Myocyte (in vitro differentiated cells): ENCODE results near the gene MED12L. TPM values are rescaled to one million over a fixed set of nuclear protein-coding genes. Genes with fewer than 3 reads are reported as not detected.

Experiments
- DNase-seq: peaks from one replicate; pipeline ENCODE4 v3.0.0-alpha.2; 2012; ENCODE audit warnings: low read depth
- total RNA-seq: library from RNA; depleted of rRNA; stranded (reverse); fragments of >200 nt; gene quantifications from 2 replicates; pipeline ENCODE4 v1.2.3, GENCODE V29; 2014

Gene MED12L
- total RNA-seq, 1 donor from 2014 or later, result not detected

DNA sequence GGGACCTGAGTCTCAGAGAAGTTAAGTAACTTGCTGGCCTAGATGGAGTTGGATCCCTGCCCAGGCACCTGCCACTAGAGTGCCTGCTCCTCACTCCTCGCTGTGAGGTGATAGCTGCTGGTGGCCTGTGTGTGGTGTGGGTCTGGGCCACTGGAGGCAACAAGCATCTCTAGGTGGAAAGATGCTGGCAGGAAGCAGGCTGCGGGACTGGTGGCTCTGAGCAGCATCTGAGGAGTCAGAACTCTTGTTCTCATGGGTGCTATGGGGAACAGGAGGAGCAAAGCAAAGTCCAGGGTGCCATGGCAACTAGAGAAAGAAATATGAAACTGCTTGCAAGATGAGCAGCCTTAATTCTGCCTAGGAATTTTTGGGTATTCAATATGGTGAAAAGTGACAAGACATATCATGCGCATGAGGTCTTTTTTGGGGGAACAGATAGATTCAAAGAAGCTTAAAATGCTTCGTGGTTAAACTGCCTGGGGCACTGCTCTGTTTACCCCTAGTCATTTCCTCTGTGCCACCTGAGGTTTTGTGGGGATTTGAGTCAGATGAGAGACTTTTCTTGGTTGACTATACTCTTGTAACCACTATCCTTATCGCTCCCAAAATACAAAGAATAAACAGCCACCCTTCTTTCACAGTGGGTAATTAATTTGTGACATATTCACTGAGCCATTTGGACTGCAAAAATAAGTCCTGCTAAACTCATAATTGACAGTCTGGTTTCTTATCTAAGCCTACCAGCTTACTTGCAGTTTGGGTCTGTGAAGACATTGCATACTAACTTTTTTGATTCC is 50.3 kb downstream of the MED12L start:
- no peak for DNase-seq

DNA sequence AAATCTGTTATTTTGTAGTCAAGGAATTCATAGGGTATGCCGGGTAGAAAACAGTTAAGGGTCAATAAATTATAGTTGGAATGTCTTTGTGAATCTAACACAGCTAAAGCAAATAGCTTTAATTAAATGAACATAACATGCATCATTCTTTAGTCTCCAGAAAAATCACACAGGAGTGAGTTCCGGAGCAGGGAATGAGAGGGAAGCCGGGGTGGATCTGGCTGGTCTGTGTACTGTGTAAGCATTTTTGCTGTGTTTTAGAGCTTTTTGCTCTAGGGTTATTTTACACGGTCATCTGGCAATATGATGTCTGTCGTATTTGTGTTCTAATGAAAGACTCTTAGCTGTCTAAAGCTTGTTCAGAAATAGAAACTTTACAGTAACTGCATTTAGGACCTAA is 57.5 kb downstream of the MED12L start:
- DNase-seq, result no peak

DNA sequence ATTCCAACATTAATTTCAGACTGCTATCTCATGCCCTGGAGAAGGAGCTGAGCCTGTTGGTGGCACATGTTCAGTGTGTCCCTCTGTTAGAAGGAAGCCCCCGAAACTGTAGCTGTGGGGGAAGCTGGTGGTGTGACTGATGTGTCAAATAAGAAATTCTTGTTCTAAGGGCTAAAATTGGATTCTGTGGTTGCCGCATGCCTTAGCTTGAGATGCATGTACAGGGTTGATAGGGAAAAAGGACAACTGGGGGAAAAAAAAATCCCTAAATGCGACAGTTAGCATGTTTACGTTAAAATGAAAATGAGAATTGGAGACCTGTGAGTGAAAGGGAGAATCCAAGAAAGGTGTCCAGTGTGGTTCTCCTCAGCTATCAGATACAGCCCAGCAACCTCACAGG is 58.6 kb downstream of the MED12L start:
- no peak for DNase-seq

DNA sequence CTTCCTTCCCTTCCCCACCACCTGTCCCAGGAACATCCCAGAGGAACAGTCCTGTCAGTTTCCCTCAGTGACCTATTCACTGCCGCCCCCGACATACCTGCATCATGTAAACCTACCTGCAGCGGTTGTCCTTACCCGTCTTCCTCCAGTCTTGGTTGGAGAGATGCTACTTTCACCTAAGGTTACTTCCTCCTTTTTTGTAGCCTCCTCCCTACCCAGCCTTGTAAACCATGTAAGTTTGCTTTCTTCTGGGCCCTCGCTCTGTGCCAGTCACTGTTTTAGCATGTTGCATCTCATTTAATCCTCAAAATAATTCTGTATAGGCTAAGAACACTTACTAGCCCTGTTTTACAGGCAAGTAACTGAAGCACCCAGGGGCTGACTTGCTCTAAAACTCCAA is 59.3 kb downstream of the MED12L start:
- DNase-seq, result no peak

DNA sequence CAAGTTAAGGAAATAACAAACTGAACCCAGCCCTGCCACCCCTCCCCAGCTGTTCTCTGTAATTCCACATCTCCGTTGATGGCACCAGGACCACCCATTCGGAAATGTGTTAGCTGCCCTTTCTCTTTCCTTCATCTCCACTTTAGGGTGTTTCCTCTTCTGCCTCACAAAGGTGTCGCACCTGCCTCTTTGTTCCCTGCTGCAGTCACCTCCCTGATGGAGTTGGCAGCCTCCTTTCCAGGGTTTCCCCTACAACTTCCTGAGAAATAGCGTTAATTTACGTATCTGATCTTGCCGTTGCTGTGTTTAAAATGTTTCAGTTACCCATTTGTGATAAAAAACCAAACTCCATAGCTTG is 60.2 kb downstream of the MED12L start:
- DNase-seq, result no peak

DNA sequence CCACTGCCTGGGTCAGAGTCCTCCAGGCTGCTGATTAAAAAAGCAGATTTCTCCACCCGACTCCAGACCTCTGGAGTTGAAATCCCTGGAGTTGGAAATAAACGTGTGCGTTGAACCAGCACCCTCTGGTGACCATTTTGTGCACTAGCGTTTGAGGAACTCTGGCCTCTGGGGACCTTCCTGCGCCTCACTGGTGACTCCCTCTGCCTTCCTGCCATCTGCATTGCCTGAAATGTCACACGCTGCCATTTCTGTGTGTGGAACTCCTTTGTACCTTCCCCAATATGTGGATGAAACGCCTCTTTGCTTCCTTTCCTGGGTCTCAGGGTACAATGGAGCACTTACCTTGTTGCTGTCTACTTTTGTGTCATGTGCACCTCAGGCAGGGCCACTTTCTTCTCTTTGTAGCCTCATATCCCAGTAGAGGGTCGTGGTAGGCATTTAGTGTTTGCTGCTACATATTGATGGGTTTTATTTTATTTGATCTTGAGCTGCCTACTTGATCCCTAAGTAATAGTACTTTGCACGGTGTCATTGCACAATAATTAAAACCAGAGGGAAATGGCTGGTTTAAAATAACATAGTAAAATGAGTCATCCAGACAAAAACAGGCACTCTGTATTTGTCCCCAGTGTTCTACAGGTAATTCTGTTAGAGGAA is 60.7 kb downstream of the MED12L start:
- peak; percentile 84 for DNase-seq

DNA sequence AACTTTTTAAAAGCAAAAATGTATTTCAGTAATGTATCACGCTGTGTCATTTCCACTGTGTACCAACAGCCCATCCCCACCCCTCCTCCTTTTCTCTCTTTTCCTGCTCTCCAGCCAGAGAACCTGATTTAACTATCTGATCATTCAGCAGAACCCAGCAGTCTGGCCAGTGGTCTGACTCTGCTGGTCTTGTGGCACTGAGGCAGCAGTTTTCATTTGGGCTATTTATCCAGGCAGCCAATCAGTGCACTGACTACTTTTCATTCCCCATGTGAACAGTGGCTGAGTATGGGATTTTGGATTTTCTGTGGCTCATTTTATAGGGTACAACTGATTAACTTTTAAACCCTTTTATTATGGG is 61.2 kb downstream of the MED12L start:
- DNase-seq, result no peak

DNA sequence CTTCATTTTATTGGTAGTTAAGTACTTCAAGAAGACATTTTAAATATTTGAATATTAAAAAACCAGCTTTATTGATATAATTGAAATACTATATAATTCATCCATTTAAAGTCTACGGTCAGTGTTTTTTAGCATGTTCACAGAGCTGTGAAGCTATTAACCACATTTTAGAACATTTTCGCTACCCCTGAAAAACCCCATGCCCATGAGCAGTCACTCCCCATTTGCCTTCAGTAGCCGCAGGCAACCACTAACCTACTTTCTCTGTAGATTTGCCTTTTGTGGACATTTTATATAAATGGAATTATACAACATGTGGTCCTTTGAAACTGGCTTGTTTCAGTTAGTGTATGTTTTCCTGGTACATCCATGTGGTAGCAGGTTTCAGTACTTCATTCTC is 61.8 kb downstream of the MED12L start:
- DNase-seq, result no peak

DNA sequence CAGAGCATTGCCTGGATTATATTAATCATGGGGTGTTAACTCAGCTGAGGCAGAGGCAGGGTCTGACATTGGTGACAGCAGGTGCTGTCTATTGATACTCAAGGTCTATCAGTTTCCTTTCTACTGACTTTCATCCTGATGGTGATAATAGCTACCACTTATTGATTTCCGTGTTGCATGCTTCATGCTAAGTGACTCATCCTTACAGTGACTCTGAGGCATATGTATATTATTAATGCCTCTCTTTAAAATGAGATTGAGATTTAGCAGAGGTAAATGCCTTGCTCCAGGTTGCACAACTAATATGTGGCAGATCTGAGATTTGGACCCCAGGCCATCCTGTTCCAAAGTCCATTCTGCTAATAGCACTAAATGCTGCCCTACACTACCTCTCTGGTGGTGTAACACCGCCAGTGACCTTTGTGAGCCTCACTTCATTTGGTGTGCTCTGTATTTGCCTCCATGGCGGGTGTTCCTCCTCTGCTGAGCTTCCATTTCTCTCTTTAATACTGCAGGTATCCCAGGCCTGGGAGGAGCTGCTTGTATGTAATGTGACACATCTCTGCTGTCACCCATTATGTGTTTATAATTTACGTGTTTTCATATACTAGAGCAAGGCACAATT is 67.1 kb downstream of the MED12L start:
- DNase-seq, result no peak

DNA sequence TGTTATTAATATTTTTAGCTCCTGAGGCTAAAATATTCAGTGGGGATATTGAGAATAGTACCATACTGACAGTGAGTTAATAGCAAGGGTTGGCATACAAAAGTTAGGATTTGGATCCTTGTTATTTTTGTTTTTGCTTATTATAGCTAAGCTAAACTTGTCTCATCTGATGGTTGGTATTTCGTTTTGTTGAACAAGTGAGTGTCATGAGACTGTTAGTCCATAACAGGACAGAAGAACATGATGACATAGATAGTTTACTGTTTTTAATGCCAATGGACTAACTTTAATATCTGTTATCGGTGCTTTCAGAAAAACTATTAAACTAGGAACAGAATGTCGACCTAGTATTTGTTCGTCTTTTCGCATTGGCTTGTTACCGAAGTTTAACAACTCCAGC is 69.1 kb downstream of the MED12L start:
- DNase-seq, result no peak

DNA sequence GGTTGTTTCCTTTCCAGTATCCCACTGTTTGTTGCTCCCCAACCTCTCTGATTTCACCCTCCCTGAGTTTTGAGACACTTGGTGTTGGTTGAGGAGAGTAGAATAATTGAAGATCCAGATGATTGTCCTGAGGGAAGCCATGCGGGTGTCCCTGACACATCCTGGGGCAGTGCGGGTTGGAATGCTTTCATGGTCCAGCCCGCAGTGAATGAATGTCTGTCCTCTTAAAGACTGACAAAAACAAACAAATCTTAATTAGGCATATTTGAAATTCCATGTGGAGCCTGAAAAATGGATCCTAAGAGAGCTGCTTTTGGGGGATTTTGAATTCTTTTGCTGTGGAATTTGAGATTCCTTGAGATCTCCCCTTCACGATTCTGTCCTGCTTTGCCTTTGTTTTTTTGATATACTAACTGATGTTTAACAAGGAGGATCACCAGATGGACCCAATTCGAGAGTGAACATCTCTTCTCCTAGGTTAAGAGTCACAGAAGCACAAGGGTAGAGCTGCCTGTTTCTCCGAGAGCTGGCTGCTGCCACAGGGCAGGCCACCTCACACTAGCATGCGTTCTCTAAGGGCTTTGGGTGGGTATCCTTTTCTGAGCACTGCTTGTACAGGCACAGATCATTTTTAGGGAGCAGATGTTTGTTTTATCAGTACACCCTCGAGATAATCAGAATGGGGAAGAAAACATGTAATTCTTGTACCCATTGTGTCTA is 70.1 kb downstream of the MED12L start:
- DNase-seq, result no peak

DNA sequence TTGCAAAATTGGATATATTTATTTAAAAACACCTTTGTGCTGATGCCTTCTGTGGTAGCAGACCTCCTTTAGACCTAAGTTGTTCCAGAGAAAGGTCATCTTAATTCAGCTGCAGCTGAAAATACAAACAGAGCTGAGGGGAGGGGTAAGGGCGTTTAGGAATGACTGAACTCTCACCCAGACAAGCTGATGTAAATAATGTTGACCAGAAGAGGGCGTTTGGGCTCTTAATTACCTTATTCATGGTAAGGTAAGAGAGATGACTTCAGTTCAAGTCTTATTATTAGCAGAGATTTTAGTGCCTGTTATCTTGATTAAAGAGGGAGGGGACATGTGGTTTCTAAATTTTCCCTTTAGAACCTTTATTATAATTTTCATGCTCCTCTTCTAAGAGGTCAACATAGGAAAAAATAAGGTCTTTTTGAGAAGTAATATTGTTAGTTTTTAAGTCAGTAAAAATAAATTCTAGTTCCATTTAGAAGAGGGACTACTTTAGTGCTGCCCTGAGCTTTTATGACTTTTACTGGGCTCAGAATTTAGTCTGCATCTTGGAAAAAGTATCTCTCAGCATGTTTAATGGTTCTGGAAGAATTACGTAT is 71.3 kb downstream of the MED12L start:
- DNase-seq, result peak; percentile 51

DNA sequence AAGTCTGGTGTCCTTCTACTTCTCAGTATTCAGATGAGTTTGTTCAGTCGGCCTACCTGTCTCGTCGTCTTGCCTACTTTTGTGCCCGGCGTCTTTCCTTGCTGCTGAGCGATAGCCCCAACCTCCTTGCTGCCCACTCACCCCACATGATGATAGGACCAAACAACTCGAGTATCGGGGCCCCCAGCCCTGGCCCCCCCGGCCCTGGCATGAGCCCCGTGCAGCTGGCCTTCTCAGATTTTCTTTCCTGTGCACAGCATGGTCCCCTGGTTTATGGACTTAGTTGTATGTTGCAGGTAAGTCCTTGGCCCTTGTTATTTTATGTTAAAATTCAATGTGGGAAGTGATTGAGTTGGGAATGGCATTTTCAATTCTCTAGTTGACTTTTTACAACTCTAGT is 74.3 kb downstream of the MED12L start:
- DNase-seq, result no peak

DNA sequence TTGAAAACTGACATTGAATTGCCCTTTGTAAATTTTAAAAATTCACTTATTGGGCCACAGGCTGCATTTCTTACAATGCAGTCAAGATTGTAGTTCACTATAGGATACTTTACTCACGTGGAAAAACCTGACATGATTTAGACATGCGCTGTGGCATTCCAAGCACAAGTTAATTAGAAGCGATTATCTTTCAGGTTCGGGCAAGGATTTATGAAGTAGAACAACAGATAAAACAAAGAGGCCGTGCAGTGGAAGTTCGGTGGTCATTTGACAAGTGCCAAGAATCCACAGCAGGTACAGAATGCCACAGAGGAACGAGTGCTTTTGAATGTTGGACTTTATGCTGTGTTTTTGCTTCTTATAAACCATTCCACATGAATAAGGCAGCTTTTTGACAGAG is 79.8 kb downstream of the MED12L start:
- DNase-seq, result no peak

DNA sequence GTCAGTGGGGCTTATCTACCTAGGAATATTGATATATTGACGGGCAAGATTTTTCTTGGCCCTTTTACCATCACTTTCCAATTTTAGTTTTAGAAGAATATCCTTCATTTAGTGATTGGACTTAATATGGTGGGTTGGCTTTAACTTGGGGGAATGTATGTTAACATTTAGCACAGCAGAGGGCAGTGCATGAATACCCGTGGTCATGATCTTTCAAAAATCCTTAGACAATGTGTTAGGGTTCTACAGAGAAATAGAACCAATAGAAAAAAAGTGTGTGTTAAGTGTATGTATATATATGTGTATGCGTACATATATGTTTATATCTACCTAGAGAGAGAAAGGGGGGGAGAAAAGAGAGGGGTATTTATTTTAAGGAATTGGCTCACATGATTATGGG is 80.7 kb downstream of the MED12L start:
- DNase-seq, result no peak

DNA sequence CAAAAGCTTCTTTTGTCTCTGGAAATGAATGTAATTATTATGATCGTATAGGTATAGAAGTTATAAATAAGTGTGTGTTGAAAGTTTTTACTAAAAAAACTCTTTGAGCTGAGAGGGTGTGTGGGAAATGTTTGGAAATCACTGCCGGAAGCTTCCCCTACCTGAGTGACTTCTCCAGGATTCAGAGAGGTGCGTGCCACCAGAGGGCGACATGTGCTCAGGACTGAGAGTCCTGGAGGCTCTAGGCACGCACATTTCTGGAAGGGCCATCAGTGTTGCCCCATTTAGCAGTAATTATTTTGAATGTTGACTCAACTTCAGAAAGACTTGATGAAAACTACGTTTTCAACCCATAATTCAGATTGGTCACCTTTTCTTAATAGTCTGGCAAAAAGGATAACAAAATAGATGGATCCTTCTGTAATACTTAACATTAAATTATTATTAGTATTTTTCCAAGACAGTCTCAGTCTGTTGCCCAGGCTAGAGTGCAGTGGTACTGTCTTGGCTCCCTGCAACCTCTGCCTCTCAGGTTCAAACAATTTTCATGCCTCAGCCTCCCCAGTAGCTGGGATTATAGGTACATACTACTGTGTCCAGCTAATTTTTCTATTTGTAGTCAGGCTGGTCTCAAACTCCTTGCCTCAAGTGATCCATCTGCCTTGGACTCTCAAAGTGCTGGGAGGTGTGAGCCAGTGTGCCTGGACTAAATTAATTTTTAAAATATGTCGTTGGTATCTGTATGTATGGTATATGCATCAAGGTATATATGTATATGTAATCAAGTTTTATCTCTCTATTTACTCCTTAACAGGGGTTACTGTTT is 83.0 kb downstream of the MED12L start:
- DNase-seq, result peak; percentile 60

DNA sequence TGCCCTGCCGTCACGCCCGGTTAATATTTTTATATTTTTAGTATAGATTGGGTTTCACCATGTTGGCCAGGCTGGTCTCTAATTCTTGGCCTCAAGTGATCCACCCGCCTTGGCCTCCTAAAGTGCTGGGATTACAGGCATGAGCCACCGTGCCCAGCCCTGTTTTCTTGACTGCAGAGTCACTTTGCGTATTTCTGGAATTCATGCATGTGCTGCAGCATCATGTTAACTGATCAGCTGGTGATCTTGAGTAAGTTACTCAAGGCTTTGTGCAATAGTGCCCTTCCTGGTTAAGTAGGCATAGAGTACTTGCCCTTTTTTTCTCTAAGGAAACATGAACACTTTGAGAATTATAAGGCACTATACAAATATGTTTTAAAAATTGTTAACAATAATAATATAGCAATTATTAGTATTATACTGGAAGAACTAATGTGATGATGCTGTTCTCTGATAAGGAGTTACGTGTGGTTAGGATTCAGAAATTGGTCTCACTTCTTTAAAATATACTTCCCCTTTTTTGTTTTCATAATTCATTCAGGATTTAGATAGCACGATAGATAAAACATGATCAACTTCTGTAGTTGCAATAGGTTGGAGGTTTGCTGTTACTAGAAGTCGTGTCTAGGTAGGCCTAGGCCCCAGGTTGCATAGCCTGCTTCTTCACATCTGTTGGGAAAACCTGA is 83.9 kb downstream of the MED12L start:
- DNase-seq, result no peak

DNA sequence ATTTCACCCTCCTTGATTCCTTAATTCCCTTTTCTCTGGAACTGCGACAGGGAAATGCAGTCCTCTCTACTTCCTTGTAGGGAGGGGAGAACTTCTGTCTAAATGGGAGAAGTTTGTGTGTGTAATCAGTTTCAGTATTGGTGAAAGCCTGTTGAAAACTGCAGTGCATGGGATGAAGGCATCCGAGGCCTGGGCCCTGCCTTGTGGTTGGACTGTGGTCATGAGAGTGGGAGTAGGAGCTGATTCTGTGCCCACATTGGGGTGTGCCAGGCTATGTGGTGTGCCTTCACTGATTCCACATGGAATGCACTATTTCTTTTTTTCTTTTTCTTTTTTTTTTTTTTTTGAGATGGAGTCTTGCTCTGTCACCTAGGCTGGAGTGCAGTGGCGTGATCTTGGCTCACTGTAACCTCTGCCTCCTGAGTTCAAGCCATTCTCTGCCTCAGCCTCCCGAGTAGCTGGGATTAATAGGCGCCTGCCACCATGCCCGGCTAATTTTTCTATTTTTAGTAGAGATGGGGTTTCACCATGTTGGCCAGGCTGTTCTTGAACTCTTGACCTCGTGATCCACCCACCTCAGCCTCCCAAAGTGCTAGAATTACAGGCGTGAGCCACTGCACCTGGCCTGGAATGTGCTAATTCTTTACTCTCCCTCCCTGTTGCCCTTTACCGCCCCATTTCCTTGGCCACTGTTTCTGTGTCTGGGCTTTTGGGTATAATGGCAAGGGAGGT is 84.7 kb downstream of the MED12L start:
- DNase-seq, result peak; percentile 66

DNA sequence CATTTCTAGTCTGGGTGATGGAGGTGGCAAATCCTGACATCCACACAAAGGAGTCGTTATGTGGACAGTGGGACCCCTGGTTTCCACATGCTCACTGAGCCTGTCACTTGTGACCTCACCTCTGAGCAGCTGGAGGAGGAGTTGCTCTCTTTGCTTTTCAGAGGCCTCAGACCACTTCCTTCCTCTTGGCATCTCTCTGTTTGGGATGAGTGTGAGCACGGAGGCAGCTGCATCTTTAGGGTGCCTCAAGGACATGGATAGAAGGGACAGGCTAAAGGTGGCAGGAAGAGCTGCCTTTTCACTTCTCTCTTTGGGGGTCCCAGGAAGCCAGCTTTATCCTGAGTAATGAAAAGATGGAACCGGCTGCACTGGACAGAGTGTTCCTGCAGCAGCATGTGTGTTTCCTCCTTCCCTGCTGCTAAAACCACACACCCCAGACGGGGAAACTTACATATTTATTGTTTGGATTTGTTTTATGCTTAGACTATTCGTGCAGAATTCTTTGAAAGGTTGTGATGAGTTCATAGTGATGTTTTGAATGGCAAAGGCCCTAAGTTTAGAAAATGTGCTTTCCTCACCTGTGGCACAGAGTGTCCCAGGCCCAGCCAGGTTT is 85.8 kb downstream of the MED12L start:
- no peak for DNase-seq
